RWPE1 (cell line): ENCODE results near the gene IFI16.

ENCODE experiments used
- CTCF ChIA-PET: fragments of 350-600 bp; sonication (Branson Sonifier 250); formaldehyde crosslinking; extraction: SDS; loops from one replicate; lab custom pipeline; 2021; lab: Yijun Ruan, JAX
- POLR2A ChIA-PET: fragments of 400-600 bp; formaldehyde crosslinking; extraction: SDS; loops from one replicate; lab custom pipeline; 2020; ENCODE audit warnings: antibody characterized with exemption; ENCODE audit not compliant: low non-redundant PET; lab: Yijun Ruan, JAX
- DNase-seq: peaks from one replicate; pipeline ENCODE4 v3.0.0; 2012; ENCODE audit warnings: low spot score
- H3K27ac ChIP-seq: fragments of 450-650 bp; 2 replicates; pipeline ENCODE4 v1.5.1; 2017
- CTCF ChIP-seq: fragments of 450-650 bp; conservative IDR thresholded peaks from 2 replicates; pipeline ENCODE4 v1.5.1; 2017; ENCODE audit warnings: low read depth, mild to moderate bottlenecking

IFI16 gene

DNA sequence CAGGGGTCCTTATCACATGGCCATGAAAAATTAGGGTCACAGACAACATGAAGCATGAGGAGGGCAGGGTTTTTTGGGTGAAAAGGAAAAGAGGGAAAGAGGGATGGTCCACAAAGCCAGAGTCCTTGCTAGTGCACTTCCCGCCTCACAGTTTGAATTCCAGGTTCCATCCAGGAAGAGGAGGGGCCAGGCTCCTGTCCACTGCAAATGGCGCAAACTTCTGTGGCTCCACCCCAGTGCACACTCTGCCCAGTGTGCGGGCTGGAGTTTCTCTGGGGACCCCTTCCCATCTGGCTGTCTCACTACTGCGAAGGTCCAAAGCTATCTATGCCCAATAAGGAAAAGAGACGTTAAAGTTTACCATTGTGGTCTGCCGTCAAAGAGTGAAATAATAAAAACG, 49.0 kb downstream of the IFI16 start:
- DNase-seq = no peak
- ChIA-PET POLR2A (no interaction called here), CTCF (no interaction called here)
- no peak for TF ChIP-seq CTCF
- H3K27ac ChIP-seq = no peak overlapping the region

DNA sequence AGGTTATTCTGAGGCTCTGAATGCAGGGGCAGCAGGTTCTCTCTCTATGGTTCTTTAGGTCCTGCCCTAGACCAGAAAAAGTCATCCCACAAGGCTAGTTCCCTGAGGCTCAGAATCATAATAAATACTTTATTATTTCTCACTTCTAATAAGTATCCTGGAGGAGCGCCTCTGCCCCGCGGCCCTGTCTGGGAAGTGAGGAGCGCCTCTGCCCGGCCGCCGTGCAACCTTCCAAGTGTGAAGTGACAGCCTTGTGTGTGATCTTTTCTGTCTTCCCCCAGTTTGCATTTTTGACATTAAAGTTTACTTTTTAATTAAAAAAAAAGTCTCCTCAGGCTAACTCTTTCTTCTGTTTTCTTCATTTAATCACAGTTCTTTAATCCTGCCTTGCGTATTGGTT, 55.4 kb downstream of the IFI16 start:
- CTCF ChIA-PET = interaction anchor here (0.9 kb wide), 1 partner anchor 146 kb away, joined by 3 read pairs; no protein-coding TSS in a partner anchor
- POLR2A ChIA-PET = no interaction called here
- DNase-seq = no peak
- TF ChIP-seq CTCF = no peak
- H3K27ac ChIP-seq = no peak overlapping the region

DNA sequence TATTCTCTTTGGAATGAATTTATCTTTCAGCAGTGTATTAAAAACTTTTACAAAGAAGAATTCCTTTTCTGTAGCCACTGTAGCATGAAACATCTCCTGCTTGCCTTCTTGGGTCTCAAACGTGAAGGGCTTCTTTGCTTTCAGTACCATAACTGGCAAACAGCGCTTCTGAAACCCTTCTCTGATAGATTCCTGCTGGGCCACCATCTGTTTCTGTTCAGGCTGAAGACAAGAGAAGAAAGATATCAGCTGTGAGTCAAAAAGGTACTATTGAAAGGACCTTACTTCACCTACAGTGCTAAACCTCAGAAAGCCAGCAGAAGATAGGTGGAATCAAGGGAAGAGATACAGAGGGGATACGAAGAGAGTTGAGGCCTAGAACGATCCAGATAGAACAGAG, 56.4 kb downstream of the IFI16 start:
- ChIA-PET POLR2A (no interaction called here), CTCF (no interaction called here)
- DNase-seq = no peak
- TF ChIP-seq CTCF = no peak
- H3K27ac ChIP-seq = no peak overlapping the region

DNA sequence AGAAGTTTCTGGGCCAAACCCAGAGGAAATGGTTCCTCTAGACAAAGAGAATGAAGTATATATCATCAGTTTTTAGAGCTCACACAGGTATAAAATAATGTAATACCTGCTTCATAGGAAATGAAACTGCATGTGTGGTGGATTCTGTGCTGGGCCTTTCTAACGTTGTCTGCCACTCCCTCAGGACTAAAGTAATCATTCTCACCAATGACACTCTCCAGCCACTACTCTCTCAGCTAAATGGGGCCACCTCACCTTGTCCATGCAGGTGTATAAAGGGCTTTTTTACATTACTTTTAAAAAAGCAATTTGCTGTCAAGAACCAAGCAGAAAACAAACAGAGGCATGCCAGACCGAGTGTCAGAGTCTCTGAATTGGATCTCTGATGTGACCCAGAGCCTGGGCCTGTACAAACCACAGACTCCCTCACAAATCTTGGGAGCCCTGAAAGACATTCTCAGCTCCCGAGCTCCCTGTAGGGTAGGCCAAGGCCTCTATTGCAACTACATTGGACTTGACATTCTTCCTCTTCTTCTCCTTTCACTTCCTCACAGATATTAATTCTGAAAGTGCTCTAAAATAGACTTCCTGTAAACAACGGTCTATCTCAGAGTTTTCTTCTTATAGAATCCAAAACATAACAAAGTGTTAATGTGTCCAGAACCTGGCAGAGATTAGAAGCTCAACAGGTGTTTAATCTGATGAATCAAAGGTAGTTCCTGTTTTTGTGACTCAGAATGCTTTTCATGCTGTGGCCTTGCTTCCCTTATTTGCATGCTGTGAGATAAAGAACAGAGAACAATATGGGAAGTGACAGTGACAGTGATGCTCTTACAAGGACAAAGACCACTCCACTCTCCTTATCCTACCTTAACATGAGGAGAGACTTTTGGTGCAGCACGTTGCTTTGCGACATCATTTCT, 58.3 kb downstream of the IFI16 start:
- no peak for TF ChIP-seq CTCF
- no peak overlapping the region for H3K27ac ChIP-seq
- ChIA-PET CTCF (interaction anchor here (0.7 kb wide), 1 partner anchor 418 kb away, joined by 3 read pairs; no protein-coding TSS in a partner anchor), POLR2A (no interaction called here)
- no peak for DNase-seq

GRCh38 chr1:159068886-159069285, 59.2 kb downstream of the IFI16 start:
- no peak for DNase-seq
- ChIA-PET CTCF (interaction anchor here (0.7 kb wide), 1 partner anchor 419 kb away, joined by 3 read pairs; no protein-coding TSS in a partner anchor), POLR2A (no interaction called here)
- no peak overlapping the region for H3K27ac ChIP-seq
- no peak for TF ChIP-seq CTCF

DNA sequence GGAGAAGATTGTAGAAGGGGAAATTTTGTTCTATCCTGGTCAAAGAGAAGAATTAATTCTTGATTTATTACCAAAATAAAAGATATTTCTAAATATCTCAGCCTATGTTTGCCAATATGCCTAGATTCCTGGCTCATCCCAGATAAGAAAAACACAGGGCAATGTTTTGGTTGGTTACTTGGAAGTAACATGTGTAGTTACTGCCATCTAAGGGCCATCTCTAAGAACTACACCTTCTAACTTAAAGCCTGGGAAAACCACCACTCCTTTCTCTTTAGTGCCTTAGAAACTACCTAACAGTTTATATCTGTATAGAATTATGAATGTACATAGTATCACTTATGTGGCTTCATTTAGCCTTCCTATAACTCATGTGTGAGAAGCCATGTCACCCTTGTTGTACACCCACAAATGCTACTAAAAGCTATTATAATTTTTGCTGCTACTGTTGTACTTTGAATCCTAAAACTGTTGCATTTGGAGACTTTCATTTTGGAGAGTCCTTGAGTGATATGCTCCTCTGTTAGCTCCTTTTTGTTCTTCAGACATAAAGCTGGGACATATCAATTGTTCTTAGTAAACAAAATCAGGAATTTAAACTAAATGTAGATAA, 62.4 kb downstream of the IFI16 start:
- POLR2A ChIA-PET = no interaction called here

More for the DNA sequence above, 62.4 kb downstream of the IFI16 start:
- CTCF ChIA-PET = interaction anchor here (0.6 to 1.3 kb wide), 4 partner anchors 19 to 106 kb away, joined by 3 to 5 read pairs (median 4); no protein-coding TSS in a partner anchor
- no peak overlapping the region for H3K27ac ChIP-seq
- peak; percentile 62 for DNase-seq
- peak; percentile 74 for TF ChIP-seq CTCF
